Esophagus muscularis mucosa (tissue), 4 donors: ENCODE data around the gene CARD9. TPM values are rescaled to one million over a fixed set of nuclear protein-coding genes. Genes with fewer than 3 reads are reported as not detected.

Source experiments
- DNase-seq: peaks from one replicate; pipeline ENCODE4 v3.0.0-alpha.2; 2017; ENCODE audit errors: extremely low spot score
- H3K27ac ChIP-seq, 4 donors: fragments of 200-600 bp; sonication (generic); replicated peaks in 1 of 4; 1 replicate in 3 of 4; 2 replicates in 1 of 4; pipeline ENCODE4 v1.5.1; 2016 to 2019; ENCODE audit warnings: mild to moderate bottlenecking in 1 of 4
- H3K27me3 ChIP-seq, 4 donors: fragments of 200-600 bp; sonication (generic); one replicate each; pipeline versions ENCODE4 v1.5.1 to v1.6.0; 2016 to 2019
- H3K36me3 ChIP-seq, 4 donors: fragments of 200-600 bp; sonication (generic); one replicate each; pipeline ENCODE4 v1.5.1; 2016 to 2019
- H3K4me1 ChIP-seq, 4 donors: fragments of 200-600 bp; sonication (generic); one replicate each; pipeline ENCODE4 v1.5.1; 2016 to 2019
- H3K4me3 ChIP-seq, 4 donors: fragments of 200-600 bp; sonication (generic); 1 replicate in 2 of 4; 2 replicates in 2 of 4; pipeline ENCODE4 v1.5.1; 2016 to 2019; ENCODE audit warnings: mild to moderate bottlenecking in 4 of 4, moderate library complexity in 1 of 4
- H3K9me3 ChIP-seq, 4 donors: fragments of 200-600 bp; sonication (generic); 1 replicate in 3 of 4; 2 replicates in 1 of 4; pipeline ENCODE4 v1.5.1; 2016 to 2019
- EP300 ChIP-seq: sonication (generic); formaldehyde crosslinking; IDR thresholded peaks from one replicate; pipeline ENCODE4 v1.6.1; 2017; ENCODE audit warnings: antibody characterized with exemption
- POLR2A ChIP-seq: fragments of 450-650 bp; IDR thresholded peaks from one replicate; pipeline ENCODE4 v1.6.1; 2017; ENCODE audit warnings: antibody characterized with exemption, moderate library complexity, mild to moderate bottlenecking, low read depth
- POLR2AphosphoS5 ChIP-seq, 2 donors: sonication (generic); formaldehyde crosslinking; IDR thresholded peaks; one replicate each; pipeline ENCODE4 v1.6.1; 2017; ENCODE audit warnings: antibody characterized with exemption in 2 of 2
- WGBS: methylation state at CpG from one replicate; pipeline ENCODE4 v1.1.5; 2018; 5-methylcytosine and 5-hydroxymethylcytosine counted together
- intact Hi-C: fragments of 100-400 bp; cut with DNase I; formaldehyde crosslinking; loops from one replicate; pipeline ENCODE4 v1.15.1; 2023
- total RNA-seq, 4 donors: library from RNA; depleted of rRNA; stranded (reverse); fragments of >200 nt; gene quantifications; one replicate each; pipeline versions ENCODE4 v1.1.0 to v1.2.1, GENCODE V29; 2016
- TF ChIP-seq, protein P1 (sequence below), 3 experiments: fragments of 200-600 bp in 2 of 3; fragments of 450-650 bp in 1 of 3; sonication (generic) in 2 of 3; IDR thresholded peaks; one replicate each; pipeline ENCODE4 v1.5.1; 2017 to 2019; ENCODE audit warnings: antibody characterized with exemption in 3 of 3, mild to moderate bottlenecking in 2 of 3, moderate library complexity in 1 of 3

CARD9 gene
- total RNA-seq, 4 donors from 2014 or later = 1.2 to 4.2 (median 1.9) TPM

DNA sequence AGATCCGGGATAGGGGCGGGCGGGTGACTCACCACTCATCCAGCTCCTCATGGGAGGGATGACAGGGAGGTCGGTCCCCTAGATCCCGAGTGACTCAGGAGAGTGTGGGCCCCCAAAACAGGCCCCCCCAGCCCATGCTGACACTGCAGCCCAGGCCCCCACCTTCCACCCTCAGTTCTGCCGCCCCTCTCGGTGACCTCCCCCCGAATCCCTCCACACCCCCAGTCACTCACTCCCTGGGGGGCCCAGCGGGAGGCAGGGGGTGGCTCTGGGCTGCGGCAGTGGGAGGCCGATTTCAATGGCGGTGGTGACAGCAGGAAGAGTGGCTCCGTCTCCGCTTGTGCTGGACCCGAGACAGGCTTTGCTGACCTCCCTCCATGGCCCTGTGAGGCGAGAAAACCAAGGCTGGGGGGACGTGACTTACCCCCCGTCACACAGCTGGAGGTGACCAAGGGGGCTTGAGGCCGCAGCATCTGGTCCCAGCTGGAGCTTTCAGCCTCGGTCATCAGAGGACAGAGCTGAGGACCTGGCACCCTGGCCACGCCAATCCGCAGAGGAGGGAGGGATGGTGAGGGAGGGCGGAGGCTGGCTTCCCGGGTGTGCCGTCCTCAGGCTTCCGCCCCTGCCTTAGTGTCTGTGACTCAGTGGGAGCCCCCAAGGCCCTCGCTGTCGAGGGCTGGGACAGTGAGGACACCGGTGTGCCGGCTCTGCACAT, 37.2 kb downstream of the CARD9 start:
- peaks cover 0 to 13% (median 8%) of the 10 kb centered on the region in 4 donors for H3K4me1 ChIP-seq
- H3K4me3 ChIP-seq = no peak overlapping the region
- no peak for TF ChIP-seq POLR2A
- TF ChIP-seq POLR2AphosphoS5 (IDR thresholded peaks at IDR 0.05) = no peak
- TF ChIP-seq EP300 = no peak
- TF ChIP-seq, protein P1, sequence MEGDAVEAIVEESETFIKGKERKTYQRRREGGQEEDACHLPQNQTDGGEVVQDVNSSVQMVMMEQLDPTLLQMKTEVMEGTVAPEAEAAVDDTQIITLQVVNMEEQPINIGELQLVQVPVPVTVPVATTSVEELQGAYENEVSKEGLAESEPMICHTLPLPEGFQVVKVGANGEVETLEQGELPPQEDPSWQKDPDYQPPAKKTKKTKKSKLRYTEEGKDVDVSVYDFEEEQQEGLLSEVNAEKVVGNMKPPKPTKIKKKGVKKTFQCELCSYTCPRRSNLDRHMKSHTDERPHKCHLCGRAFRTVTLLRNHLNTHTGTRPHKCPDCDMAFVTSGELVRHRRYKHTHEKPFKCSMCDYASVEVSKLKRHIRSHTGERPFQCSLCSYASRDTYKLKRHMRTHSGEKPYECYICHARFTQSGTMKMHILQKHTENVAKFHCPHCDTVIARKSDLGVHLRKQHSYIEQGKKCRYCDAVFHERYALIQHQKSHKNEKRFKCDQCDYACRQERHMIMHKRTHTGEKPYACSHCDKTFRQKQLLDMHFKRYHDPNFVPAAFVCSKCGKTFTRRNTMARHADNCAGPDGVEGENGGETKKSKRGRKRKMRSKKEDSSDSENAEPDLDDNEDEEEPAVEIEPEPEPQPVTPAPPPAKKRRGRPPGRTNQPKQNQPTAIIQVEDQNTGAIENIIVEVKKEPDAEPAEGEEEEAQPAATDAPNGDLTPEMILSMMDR (IDR thresholded peaks at IDR 0.05) = no peak
- 80% methylated on average over 4 of the region's 30 CpGs for WGBS
- intact Hi-C loops = loop anchor here (5.0 kb wide), 1 partner anchor 61 kb away; no protein-coding TSS in a partner anchor
- DNase-seq = no peak
- peaks cover 0 to 75% (median 51%) of the 10 kb centered on the region in 4 donors for H3K36me3 ChIP-seq
- H3K27me3 ChIP-seq = no peaks in the 10 kb centered on the region
- H3K9me3 ChIP-seq = no peaks in the 10 kb centered on the region
- H3K27ac ChIP-seq = no peak overlapping the region

DNA sequence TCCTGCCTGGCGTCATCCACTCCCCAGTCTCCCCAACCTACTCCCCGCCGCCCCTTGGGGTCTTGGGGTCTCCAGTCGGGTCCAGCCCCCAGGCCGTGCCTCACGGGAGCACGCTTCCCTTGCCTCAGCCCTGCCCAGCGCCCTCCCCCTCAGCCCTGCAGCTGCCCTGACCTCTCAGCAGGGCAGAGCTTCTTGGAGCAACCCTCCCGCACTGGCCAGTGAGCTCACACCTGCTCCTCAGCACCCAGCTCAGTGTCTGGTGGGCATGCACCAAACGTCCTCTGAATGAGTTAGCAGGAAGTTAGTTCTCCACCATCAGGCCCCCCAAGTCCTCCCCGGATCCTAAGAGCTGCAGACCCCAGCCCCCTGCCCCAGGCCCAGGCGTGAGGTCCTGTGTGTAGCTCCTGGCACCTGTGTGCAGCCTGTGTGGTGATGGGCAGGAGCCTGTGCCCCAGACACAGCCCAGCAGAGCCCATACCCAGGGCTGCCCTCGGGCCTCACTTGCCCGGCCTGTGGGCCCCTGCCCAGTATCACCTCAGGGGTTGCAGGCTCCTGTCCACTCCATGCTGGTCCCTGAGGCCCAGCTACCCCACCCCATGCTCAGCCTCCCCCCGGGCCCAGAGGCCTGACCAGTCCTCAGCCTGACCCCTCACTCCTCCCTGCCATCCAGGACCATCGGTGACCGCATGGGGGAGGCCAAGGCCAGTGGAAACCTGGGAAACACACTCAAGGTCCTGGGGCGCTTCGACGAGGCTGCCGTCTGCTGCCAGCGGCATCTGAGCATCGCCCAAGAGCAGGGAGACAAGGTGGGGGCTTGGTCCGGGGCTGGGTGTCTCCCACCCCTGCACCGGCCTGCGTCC, 37.9 kb downstream of the CARD9 start:
- peaks cover 0 to 69% (median 47%) of the 10 kb centered on the region in 4 donors for H3K36me3 ChIP-seq
- TF ChIP-seq POLR2AphosphoS5 (IDR thresholded peaks at IDR 0.05) (no peak), POLR2A (no peak), EP300 (no peak)
- TF ChIP-seq, protein P1 (IDR thresholded peaks at IDR 0.05) = no peak
- no peaks in the 10 kb centered on the region for H3K27me3 ChIP-seq
- no peak overlapping the region for H3K27ac ChIP-seq
- intact Hi-C loops = loop anchor here (5.0 kb wide), 1 partner anchor 62 kb away; no protein-coding TSS in a partner anchor
- no peak overlapping the region for H3K4me3 ChIP-seq
- H3K9me3 ChIP-seq = no peaks in the 10 kb centered on the region
- DNase-seq = no peak
- H3K4me1 ChIP-seq = peaks cover 0 to 8% (median 7%) of the 10 kb centered on the region in 4 donors
- WGBS = 86% methylated on average over 13 of the region's 26 CpGs

DNA sequence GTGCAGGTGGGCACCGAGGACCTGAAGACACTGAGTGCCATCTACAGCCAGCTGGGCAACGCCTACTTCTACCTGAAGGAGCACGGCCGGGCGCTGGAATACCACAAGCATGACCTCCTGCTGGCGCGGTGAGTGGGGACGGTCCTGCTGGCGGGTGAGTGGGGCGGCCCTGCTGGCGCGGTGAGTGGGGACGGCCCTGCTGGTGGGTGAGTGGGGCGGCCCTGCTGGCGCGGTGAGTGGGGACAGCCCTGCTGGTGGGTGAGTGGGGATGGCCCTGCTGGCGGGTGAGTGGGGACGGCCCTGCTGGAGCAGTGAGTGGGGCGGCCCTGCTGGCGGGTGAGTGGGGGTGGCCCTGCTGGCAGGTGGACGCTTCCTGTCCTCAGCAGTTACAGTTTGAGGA, 38.9 kb downstream of the CARD9 start:
- intact Hi-C loops = no loop called here
- Histone ChIP-seq H3K4me3 (no peak overlapping the region), H3K27me3 (no peaks in the 10 kb centered on the region), H3K27ac (no peak overlapping the region), H3K9me3 (no peaks in the 10 kb centered on the region), H3K4me1 (peaks cover 1 to 17% (median 10%) of the 10 kb centered on the region in 4 donors), H3K36me3 (peaks cover 0 to 64% (median 40%) of the 10 kb centered on the region in 4 donors)
- 89% methylated on average over 16 of the region's 21 CpGs for WGBS
- no peak for DNase-seq
- no peak for TF ChIP-seq EP300
- TF ChIP-seq, protein P1 (IDR thresholded peaks at IDR 0.05) = no peak
- TF ChIP-seq POLR2AphosphoS5 (IDR thresholded peaks at IDR 0.05) = no peak
- TF ChIP-seq POLR2A = no peak

DNA sequence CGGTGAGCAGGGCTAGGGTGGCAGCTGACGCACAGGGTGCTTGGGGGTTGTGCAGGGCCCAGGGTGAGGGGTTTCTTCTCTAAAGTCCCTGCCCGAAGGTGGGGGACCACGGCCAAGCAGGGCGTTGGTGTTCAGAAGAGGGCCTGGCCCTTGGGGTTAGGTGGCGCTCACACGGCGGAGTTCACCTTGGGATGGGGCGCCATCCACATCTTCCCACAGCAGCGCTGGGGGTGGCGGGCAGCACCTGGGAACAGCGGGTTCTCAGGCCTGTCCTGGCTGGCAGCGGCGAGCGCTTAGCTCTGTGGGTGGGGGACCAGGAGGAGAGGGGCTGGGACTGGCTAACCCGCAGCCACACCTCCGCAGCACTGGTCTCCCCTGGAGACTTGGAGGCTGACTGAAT, 40.0 kb downstream of the CARD9 start:
- intact Hi-C loops = no loop called here
- Histone ChIP-seq H3K27me3 (no peaks in the 10 kb centered on the region), H3K36me3 (peaks cover 0 to 57% (median 35%) of the 10 kb centered on the region in 4 donors), H3K9me3 (no peaks in the 10 kb centered on the region), H3K4me1 (peaks cover 12 to 21% (median 16%) of the 10 kb centered on the region in 4 donors), H3K27ac (no peak overlapping the region), H3K4me3 (no peak overlapping the region)
- no peak for DNase-seq
- 86% methylated on average over 16 of the region's 17 CpGs for WGBS
- TF ChIP-seq POLR2AphosphoS5 (IDR thresholded peaks at IDR 0.05) (no peak), EP300 (no peak), POLR2A (no peak)
- TF ChIP-seq, protein P1 (IDR thresholded peaks at IDR 0.05) = no peak
